Muscle of arm (tissue), 12 donors: ENCODE results near the gene CEP55. TPM values are rescaled to one million over a fixed set of nuclear protein-coding genes. Genes with fewer than 3 reads are reported as not detected.
"Not testable (repeated sequence)": the region's sequence is repeated elsewhere in the genome, so short reads cannot be mapped to it uniquely, and the experiment has no call there.

Source experiments
- DNase-seq: peaks from one replicate; pipeline ENCODE4 v3.0.0-alpha.2; 2013
- polyA plus RNA-seq, 12 donors: library from polyadenylated mRNA; unstranded; fragments of 120-200 nt; gene quantifications; one replicate each; pipeline ENCODE4 v1.2.1, GENCODE V29; 2013; ENCODE audit not compliant: insufficient read length in 12 of 12

CEP55 gene
- polyA plus RNA-seq, 12 donors: 5.0 to 22.2 (median 11.2) TPM; not detected in 1

DNA sequence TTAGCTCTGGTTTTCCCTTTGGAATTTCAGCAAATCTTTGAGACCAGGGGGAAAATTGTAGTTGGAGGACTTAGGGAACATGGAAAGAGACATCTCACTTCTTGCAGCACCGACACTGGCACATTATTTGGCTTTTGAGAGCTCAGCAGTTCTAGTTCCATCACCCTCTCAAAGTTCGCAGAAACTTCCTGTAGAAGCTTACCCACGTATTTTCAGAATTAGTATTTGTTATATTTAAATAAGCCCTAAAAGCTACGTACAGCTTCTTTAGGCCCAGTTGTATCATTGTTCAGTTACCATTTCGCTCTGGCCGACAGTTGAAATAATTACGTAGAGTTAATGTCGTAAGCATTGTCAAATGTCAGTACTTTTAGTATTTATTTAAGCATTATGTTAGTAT is 13.4 kb downstream of the CEP55 start:
- DNase-seq: no peak

DNA sequence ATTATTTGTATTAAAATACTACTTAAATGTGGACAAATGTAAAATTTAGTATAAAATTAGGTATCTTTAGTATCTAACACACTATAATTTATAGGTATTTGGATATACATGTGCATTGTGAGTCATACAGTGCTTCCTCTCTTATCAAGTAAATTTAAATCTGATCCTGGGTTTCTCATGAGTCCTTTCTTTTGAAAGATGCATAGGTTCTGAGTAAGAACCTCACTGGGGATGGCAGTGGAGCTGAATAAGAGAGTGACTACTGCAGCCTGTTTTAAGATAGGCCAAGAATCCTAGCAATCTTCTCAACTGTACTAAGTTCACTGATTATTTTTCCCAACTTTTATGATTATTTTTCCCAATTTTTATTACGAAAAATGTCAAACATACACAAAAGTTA is 16.2 kb downstream of the CEP55 start:
- DNase-seq: no peak

DNA sequence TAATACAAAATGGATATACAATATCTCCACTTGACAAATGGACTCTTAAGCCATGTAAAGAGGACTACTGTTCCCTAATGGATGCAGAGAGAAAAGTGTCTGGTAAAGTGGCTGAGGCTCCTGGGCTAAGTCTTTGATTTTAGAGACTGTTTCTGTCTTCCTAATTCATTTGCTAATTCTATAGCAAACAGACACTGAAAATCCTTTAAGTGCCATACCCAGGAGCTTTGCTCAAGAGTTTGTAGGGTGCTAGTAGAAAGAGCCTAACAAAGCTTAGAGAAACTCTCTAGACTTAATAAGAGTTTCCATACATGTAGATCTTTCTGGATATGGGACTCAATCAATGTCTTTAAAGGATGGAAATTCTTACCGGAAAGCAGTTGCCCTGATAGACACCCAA is 16.7 kb downstream of the CEP55 start:
- no peak for DNase-seq

DNA sequence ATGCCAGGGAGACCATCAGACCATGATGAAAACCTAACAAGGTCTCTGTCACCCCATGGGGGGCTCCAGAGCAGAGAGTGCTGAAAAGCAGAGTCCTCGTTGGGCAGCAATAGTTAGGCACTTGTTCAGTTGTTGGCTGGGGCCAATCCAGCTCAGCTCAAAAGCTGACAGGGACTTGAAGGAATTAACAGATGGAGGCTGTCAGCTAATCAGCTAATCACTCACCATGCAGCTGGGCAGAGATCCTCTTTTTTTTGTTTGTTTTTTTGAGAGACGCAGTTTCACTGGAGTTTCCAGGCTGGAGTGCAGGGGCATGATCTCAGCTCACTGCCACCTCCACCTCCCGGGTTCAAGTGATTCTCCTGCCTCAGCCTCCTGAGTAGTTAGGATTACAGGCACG is 18.1 kb downstream of the CEP55 start:
- no peak for DNase-seq

DNA sequence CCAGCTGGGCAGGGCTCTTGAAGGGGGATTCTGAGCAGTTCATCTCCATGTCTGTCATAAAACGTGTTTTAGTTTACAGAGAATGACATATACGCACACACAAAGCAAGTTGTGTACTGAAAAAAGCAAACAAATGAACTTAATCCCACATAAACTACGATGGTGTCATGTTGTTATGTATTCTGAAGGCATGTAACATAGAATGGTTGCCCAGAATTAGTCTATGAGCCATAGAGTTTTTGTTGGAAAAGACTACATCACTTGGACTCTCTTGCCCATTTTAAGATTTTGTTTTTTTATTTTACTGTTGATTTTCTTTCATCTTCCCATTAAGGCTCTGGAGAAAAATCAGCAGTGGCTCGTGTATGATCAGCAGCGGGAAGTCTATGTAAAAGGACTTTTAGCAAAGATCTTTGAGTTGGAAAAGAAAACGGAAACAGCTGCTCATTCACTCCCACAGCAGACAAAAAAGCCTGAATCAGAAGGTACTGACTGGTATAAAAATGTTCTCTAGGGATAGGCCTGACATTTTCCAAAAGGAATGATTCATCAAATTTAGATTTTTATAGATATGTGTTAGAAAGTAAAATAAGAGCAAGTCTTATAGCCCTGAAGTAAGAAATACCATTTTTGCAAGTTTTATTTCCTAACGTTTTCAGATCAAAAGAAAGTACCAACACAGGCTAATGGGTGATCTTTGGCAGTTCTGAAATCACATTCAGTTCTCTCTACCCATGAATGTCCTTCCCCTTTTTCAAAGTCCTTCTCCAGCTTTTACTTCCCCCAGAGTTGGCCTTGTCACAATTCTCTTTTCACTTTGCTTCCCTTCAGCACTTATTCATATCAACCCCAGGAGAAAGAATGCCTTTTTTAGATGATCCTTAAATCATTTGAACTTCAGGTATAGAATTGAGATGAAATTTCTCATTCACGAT is 18.9 kb downstream of the CEP55 start:
- DNase-seq: no peak

DNA sequence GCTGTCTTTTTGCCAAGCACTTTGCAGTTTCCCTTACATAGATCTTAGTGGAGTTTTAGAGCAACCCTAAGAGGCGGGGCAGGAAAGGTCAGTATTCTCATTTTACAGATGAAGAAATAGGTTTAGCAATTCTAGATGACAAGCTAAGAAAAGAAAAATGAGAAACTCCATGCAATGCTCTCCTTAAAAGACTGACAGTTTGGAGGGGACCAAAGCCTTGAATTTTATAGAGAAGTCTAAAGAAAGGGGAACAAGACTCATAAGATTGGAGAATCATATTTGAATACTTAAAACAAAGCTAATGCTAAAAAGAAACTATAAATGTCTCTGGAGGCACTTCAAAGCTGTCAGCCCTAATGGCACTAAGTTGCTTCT is 19.6 kb downstream of the CEP55 start:
- no peak for DNase-seq

DNA sequence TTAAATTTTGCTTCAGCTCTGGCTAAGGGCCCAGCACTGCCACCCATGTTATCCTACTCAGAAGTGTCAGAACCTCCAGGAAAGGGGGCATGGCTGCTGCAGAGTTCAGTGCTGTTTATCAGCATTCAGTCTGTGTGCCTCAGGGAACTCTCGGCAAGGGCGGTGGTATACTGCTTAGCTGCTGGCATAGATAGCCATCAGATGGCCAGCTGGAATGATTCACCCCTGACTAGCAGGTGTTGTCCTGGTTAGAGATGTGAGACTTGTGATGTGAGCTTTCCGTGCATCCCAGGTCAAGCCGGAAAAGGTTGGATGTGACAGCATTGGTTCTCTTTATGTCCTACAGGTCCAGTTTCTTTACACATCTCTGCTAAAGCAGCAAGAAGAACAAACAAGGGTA is 22.1 kb downstream of the CEP55 start:
- no peak for DNase-seq

DNA sequence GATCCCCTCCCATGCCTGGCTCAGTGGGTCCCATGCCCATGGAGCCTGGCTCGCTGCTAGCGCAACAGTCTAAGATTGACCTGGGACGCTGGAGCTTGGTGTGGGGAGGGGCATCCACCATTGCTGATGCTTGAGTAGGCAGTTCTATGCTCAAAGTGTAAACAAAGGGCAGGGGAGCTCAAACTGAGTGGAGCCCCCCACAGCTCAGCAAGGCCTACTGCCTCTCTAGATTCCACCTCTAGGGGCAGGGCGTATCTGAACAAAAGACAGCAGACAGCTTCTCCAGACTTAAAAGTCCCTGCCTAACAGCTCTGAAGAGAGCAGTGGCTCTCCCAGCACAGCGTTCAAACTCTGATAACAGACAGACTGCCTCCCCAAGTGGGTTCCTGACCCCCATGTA is 38.9 kb downstream of the CEP55 start:
- DNase-seq: no peak

DNA sequence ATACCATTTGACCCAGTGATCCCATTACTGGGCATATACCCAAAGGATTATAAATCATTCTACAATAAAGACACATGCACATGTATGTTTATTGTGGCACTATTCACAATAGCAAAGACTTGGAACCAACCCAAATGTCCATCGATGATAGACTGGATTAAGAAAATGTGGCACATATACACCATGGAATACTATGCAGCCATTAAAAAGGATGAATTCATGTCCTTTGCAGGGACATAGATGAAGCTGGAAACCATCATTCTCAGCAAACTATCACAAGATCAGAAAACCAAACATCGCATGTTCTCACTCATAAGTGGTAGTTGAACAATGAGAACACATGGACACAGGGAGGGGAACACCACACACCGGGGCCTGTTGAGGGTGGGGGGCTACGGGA is 44.5 kb downstream of the CEP55 start:
- not testable (repeated sequence) for DNase-seq

DNA sequence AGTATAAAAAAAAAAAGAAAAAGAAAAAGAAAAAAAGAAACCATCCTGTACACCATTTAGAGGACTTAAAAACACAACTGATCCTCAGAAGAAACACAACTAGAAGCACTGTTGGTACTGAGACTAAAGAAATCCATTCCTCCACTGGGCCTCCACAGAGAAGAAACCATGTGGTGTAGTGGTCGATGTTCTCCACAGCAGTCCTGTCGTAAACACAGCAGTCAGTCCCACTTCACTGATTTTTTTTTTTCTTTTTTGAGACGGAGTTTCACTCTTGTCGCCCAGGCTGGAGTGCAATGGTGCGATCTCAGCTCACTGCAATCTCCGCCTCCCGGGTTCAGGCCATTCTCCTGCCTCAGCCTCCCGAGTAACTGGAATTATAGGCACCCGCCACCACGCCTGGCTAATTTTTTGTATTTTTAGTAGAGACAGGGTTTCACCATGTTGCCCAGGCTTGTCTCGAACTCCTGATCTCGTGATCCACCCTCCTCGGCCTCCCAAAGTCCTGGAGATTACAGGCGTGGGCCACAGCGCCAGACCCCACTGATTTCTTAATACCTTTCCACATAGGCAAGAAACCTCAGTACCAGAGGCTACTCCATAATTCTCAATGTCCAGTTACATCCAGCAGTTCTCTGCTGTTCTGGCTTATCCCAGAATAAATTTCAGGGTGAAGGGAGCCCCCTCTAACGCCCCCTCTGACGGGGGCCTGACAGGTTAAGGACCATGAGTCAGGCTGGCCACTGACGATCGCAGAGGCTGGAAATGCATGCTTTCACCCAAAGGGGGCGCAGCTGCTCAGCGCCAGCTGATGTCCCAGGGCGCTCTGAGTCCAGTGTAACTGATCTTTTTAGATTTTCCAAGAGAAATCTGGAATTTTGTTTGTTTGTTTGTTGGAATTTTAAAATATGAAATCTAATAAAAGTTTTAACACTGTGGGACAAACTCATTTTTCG is 45.3 kb downstream of the CEP55 start:
- DNase-seq: peak; percentile 72

DNA sequence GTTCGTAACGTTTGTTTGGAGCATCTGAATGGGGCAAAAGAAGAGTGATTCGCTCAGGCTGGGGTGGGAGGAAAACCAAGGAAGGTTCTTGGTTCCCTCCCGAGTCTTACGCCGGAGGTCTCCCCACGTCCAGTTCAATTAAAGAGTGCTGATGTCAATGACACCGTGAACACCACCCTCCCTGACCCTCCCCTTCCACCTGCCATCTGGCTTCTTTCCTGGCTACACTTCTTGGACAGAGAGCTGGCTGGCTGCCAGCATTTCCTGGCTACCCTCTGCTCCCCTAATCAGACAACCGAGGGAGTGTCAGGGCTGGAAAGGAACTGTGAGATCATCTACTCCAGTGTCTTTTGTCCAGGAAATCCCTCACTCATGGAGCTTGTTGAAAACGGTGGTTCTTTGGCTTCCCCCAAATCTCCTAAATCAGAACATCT is 46.0 kb downstream of the CEP55 start:
- peak; percentile 72 for DNase-seq

DNA sequence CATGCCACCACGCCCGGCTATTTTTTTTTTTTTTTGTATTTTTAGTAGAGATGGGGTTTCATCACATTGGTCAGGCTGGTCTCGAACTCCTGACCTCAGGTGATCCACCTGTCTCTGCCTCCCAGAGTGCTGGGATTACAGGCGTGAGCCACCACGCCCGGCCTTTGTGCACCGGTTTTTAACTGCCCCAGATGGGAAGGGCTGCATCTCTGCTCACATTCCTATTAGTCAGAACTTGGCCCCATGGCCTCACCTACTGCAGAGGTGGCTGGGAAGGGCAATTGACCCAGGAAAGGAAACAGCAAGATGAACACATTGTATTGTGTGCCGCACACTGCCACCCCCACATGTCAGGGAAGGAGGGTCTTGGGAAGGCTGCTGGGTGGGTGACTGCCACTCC is 50.6 kb downstream of the CEP55 start:
- DNase-seq: not testable (repeated sequence)

DNA sequence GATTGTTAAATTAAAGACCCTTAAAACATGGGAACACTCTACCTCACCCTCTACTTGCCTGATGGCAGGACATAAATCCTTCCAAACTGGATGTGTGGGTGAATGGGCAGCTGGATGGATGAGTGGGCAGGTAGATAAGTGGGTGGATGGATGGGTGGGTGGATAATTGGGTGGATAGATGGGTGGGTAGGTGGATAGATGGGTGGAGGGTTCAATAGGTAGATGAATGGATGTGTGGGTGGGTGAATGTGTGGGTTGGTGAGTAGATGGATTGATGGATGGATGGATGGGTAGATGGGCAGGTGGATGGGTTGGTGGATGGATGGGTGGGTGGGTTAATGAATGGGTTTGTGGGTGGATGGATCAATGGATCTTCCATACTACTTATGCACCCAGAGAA is 51.1 kb downstream of the CEP55 start:
- no peak for DNase-seq

DNA sequence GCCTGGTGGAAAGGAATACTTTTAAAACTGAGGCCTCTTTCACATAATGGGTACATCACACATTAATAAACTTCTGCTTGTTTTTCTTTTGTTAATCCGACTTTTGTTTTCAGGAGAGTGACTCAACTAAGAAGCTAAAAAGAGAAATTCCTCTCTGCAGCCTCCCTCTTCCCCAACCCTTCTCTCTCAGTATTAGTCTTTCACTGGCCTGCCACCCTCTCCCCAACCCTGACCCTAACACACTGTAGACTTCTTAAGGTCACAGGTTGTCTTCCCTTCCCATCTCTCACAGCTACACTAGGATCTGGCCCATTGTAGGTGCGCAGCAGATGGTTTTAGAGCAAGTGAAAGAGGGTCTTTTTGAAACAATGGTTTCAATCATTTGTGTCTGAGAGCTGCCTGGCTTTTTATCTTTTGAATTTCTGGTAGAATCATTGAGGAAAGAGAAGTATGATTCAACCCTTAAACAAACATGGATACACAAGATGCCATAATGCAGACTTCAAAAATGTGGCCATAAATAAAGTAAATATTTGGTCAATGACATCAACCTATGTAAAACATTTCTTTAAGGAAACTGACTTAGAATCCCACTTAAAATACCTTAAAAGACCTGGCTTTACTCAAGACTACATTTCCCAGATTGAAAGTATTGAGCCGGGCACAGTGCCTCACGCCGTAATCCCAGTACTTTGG is 52.1 kb downstream of the CEP55 start:
- no peak for DNase-seq

DNA sequence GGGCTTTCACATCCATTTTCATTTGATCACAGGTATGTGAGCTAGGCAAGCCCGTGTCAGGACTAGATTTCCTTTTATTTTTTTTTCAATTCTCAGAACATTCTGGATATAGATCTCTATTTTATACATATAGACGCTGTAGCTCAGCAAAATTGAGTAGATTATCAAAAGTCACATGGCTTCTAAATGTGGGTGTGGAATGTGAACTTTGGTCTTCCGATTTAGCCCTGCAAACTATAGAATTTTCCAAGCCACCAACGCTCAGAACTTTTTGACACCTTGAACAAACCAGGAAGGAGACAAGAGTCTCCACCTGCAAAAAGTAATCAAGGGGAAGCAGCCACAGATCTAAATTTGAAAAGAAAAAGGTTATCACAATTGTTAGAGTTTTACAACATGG is 54.2 kb downstream of the CEP55 start:
- no peak for DNase-seq

DNA sequence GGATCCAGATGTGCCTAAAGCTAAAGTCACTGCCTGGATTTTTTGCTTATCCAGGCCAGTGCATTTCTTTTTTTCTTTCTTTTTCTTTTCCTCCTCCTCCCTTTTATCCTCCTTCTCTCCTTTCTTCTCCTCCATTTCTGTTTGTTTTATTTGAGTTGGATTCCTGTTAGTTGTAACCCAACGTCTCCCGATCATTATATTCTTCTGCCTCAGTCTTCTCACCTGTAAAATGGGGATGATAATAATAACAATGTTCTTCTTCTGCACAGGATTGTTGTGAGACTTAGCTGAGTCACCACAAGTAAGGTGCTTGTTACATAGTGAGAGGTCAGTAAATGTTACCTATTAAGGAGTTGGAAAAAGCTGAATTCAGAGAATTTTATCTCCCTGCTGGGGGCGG is 56.4 kb downstream of the CEP55 start:
- no peak for DNase-seq

DNA sequence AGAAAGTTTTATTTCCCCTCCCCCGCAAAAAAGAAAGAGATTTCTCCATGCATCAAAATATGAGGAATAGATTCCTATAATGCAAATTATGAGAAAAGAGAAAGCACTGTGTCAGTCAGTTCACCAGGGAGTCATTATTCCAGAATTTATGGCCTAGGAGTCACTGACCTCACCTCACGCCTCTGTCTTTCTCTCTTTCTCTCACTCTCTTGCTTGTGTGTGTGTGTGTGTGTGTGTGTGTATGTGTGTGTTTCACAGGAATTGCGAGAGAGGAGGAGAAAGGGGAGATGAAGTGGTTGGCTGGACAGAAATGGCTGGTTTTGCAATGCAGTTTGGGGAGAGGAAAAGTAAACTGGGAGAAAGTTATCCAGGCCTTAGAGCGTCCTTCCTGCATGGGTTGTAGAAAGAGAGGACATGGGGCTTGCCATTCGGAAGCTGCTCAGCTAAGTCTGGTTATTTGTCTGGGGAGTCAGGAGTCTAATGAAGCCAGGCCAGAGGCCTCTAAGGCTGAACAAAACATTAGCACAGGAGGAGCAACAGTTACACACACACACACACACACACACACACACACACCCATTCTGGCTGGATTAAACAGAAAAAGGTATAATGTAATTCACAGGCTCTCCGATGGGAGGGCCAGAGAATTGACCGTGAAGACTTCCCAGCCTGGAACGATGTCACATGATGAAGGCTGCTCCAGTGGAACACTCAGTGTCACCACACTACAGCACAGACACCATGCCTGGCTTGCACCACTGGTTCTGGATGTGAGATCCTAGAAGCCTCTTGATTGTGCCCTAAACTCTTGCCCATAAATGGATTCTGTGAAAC is 57.3 kb downstream of the CEP55 start:
- peak; percentile 35 for DNase-seq

DNA sequence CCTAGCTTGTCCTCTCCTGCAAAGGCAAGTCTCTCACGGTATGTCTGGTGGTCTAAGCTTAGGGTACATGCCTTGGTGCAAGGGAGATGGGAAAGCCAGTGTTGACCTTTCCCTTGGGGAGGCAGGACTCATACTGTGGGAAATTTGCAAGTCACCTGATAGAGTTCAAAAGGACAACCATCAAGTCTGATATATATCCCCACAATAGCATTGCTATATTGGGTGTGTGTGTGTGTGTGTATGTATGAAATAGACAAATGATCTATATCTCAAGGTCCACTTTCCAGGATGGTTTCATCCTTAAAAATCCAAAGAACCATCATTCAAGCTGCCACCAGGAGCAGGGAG is 57.9 kb downstream of the CEP55 start:
- no peak for DNase-seq

DNA sequence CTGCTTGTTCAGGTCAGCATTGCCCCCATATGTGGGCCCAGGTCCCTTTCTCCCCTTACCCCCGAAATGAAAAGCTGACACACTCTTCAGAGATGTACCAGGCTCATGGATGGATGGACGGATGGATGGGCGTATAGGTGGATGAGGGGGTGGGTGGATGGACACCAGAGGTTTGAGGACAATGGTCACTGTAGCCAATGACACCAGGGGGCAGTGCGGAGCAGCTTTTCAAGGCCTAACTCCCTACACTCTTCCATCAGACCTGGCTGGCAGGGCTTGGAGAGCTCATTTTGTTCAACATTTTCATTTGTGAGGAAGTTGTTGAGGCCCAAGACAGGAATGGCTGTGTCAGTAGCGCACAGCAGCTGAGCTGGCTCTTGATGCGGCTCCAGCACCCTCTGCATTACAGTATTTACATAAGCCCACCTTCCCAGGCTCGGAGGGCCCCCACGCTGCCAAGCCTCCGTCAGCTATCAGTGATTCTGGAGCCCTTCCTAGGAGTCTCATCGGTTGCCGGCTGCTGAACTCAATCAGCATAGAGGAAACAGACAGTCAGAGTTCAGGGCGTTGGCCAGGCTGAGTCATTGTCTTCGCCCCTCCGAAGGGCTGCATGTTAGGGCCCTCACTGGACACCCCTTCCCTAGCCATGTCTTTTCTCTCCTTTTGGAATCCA is 58.5 kb downstream of the CEP55 start:
- peak; percentile 46 for DNase-seq

DNA sequence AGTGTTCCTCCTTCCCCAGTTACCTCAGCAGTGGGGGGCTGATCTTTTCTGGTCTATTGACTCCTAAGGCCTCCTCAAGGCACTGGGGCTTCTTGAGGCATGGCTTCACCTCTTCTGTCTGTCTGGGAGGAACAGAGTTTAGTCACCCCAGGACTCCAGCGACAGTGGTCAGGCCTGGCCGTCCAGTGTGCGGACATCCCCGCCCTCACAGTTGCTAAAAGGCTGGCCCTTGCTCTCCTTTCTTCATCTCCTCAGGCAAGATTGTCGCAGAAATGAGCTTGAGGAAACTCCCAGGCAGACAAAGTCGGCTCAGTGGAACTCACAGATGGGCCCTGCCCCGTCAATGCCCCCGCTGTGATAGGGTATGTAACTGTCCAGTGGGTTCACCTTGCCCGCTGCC is 63.1 kb downstream of the CEP55 start:
- no peak for DNase-seq

DNA sequence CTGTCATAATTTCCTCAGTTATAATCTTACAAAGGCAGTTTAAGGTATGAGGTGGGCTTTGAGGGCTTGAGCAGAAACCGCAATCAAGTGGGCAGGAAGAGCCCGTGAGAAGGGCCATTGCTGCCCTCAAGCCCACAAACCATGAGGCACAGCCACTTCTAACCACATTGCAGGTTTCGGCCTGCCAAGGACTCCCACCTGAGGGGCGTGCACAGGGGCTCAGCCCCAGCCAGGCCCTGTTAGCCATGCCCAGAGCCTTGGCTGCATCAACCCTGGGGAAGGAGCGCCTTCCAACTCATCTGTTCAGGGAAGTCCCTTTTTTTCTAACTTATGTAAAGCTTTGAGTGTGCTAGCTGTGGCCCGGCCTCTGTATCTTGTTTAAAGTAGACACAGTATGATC is 64.1 kb downstream of the CEP55 start:
- no peak for DNase-seq
